Glutamatergic neuron (in vitro differentiated cells): ENCODE results near the gene PLOD3. TPM values are rescaled to one million over a fixed set of nuclear protein-coding genes. Genes with fewer than 3 reads are reported as not detected.

Source experiments
- DNase-seq: peaks from one replicate; pipeline ENCODE4 v3.0.0; 2022
- H3K27ac Mint-ChIP-seq: one replicate; pipeline ENCODE4 v1.8.0; 2020; ENCODE audit warnings: mild to moderate bottlenecking, mixed read lengths, inconsistent platforms; ENCODE audit not compliant: unreplicated experiment
- H3K27me3 Mint-ChIP-seq: one replicate; pipeline ENCODE4 v1.8.0; 2020; ENCODE audit warnings: mild to moderate bottlenecking, moderate library complexity, mixed read lengths, inconsistent platforms; ENCODE audit not compliant: unreplicated experiment
- H3K36me3 Mint-ChIP-seq: one replicate; pipeline ENCODE4 v1.8.0; 2020; ENCODE audit warnings: mild to moderate bottlenecking, mixed read lengths, inconsistent platforms; ENCODE audit not compliant: unreplicated experiment
- H3K4me1 Mint-ChIP-seq: one replicate; pipeline ENCODE4 v1.8.0; 2020; ENCODE audit warnings: mild to moderate bottlenecking, low read depth, mixed read lengths, inconsistent platforms; ENCODE audit not compliant: unreplicated experiment
- H3K4me3 Mint-ChIP-seq: one replicate; pipeline ENCODE4 v1.8.0; 2020; ENCODE audit warnings: mild to moderate bottlenecking, mixed read lengths, inconsistent platforms; ENCODE audit not compliant: unreplicated experiment
- H3K9me3 Mint-ChIP-seq: one replicate; pipeline ENCODE4 v1.8.0; 2020; ENCODE audit warnings: mild to moderate bottlenecking, moderate library complexity, mixed read lengths, inconsistent platforms; ENCODE audit not compliant: unreplicated experiment
- CTCF ChIP-seq: fragments of 200-600 bp; sonication (generic); IDR thresholded peaks from one replicate; pipeline ENCODE4 v1.5.0; 2021; ENCODE audit not compliant: partially characterized antibody, unreplicated experiment
- total RNA-seq: library from RNA; stranded (reverse); fragmentation: NEBNext Ultra II Directional; extraction: Animal tissue kit (Norgen Biotek cat#: 25700); gene quantifications from one replicate; pipeline ENCODE4 v1.2.1, GENCODE V29; 2021; ENCODE audit not compliant: unreplicated experiment

Gene PLOD3
- total RNA-seq, 1 donor from 2014 or later = 47.1 TPM

- Mint-ChIP-seq H3K9me3 (peaks cover 2% of the 10 kb centered on the region), H3K36me3 (no peaks in the 10 kb centered on the region), H3K4me3 (no peak overlapping the region), H3K4me1 (peaks cover 2% of the 10 kb centered on the region), H3K27ac (no peak overlapping the region), H3K27me3 (peaks cover 1% of the 10 kb centered on the region)
- DNase-seq = no peak
- no peak for TF ChIP-seq CTCF
These were observed 5.9 kb downstream of the PLOD3 start for GRCh38 chr7:101211501-101211900.

GRCh38 chr7:101210143-101210542 is 7.2 kb downstream of the PLOD3 start:
- Mint-ChIP-seq H3K4me1 (no peaks in the 10 kb centered on the region), H3K27ac (no peak overlapping the region), H3K36me3 (no peaks in the 10 kb centered on the region), H3K4me3 (no peak overlapping the region), H3K9me3 (peaks cover 2% of the 10 kb centered on the region), H3K27me3 (peaks cover 1% of the 10 kb centered on the region)
- no peak for TF ChIP-seq CTCF
- DNase-seq = no peak

GRCh38 chr7:101208794-101209193 is 8.6 kb downstream of the PLOD3 start:
- Mint-ChIP-seq H3K36me3 (no peaks in the 10 kb centered on the region), H3K27ac (no peak overlapping the region), H3K27me3 (peaks cover 1% of the 10 kb centered on the region), H3K9me3 (peaks cover 2% of the 10 kb centered on the region), H3K4me1 (no peaks in the 10 kb centered on the region), H3K4me3 (no peak overlapping the region)
- no peak for DNase-seq
- TF ChIP-seq CTCF = no peak

GRCh38 chr7:101207459-101207858 is 9.9 kb downstream of the PLOD3 start:
- Mint-ChIP-seq H3K27ac (no peak overlapping the region), H3K27me3 (peaks cover 8% of the 10 kb centered on the region), H3K4me1 (no peaks in the 10 kb centered on the region), H3K36me3 (no peaks in the 10 kb centered on the region), H3K9me3 (peaks cover 2% of the 10 kb centered on the region), H3K4me3 (no peak overlapping the region)
- no peak for DNase-seq
- no peak for TF ChIP-seq CTCF

GRCh38 chr7:101206665-101207042 is 10.7 kb downstream of the PLOD3 start:
- Mint-ChIP-seq H3K9me3 (peaks cover 2% of the 10 kb centered on the region), H3K36me3 (no peaks in the 10 kb centered on the region), H3K4me1 (no peaks in the 10 kb centered on the region), H3K27me3 (peaks cover 8% of the 10 kb centered on the region), H3K27ac (no peak overlapping the region), H3K4me3 (no peak overlapping the region)
- TF ChIP-seq CTCF = no peak
- no peak for DNase-seq
